Astrocyte (in vitro differentiated cells and primary cell): Measurements from ENCODE around the gene KNDC1. TPM values are rescaled to one million over a fixed set of nuclear protein-coding genes. Genes with fewer than 3 reads are reported as not detected.

Experiments used
- DNase-seq: peaks from one replicate; pipeline ENCODE4 v3.0.0-alpha.2; 2010; ENCODE audit warnings: low read depth
- FAIRE-seq: peaks from 2 replicates; lab custom pipeline; 2011; peaks lifted over from hg19 to GRCh38; lab: Jason Lieb, UNC
- H2AFZ ChIP-seq: 2 replicates; pipeline ENCODE4 v1.6.0; 2012; ENCODE audit warnings: low read depth, low read length, inconsistent platforms
- H3K27ac ChIP-seq: 2 replicates; pipeline ENCODE4 v1.5.1; 2011; ENCODE audit warnings: low read depth, low read length, inconsistent platforms
- H3K27me3 ChIP-seq: 2 replicates; pipeline ENCODE4 v1.6.0; 2011; ENCODE audit warnings: low read length, inconsistent platforms; ENCODE audit not compliant: insufficient read depth
- H3K36me3 ChIP-seq: 2 replicates; pipeline ENCODE4 v1.5.1; 2011; ENCODE audit warnings: low read length, inconsistent platforms; ENCODE audit not compliant: insufficient read depth
- H3K4me1 ChIP-seq: 2 replicates; pipeline ENCODE4 v1.5.1; 2011; ENCODE audit warnings: low read length, inconsistent platforms; ENCODE audit not compliant: insufficient read depth
- H3K4me2 ChIP-seq: 2 replicates; pipeline ENCODE4 v1.6.0; 2012; ENCODE audit warnings: low read length, inconsistent platforms
- H3K4me3 ChIP-seq: 2 replicates; pipeline ENCODE4 v1.5.1; 2011; ENCODE audit warnings: low read depth, mild to moderate bottlenecking, low read length, inconsistent platforms; ENCODE audit not compliant: insufficient read depth
- H3K79me2 ChIP-seq: 2 replicates; pipeline ENCODE4 v1.6.0; 2012; ENCODE audit warnings: mild to moderate bottlenecking, low read length, inconsistent platforms; ENCODE audit not compliant: insufficient read depth
- H3K9ac ChIP-seq: 2 replicates; pipeline ENCODE4 v1.6.0; 2012; ENCODE audit warnings: mild to moderate bottlenecking, low read length, inconsistent platforms
- H3K9me3 ChIP-seq: 2 replicates; pipeline ENCODE4 v1.5.1; 2012; ENCODE audit warnings: low read depth, mild to moderate bottlenecking, low read length, inconsistent platforms; ENCODE audit not compliant: insufficient read depth
- H4K20me1 ChIP-seq: 2 replicates; pipeline ENCODE4 v1.6.0; 2012; ENCODE audit warnings: low read length, inconsistent platforms; ENCODE audit not compliant: insufficient read depth
- H3K27ac Mint-ChIP-seq: one replicate; pipeline ENCODE4 v1.8.0; 2021; ENCODE audit warnings: mild to moderate bottlenecking, mixed read lengths; ENCODE audit not compliant: unreplicated experiment
- H3K27me3 Mint-ChIP-seq: one replicate; pipeline ENCODE4 v1.8.0; 2021; ENCODE audit warnings: low read depth, mixed read lengths; ENCODE audit not compliant: unreplicated experiment
- H3K36me3 Mint-ChIP-seq: one replicate; pipeline ENCODE4 v1.8.0; 2021; ENCODE audit warnings: low read depth, mixed read lengths; ENCODE audit not compliant: unreplicated experiment
- H3K4me1 Mint-ChIP-seq: one replicate; pipeline ENCODE4 v1.8.0; 2021; ENCODE audit warnings: low read depth, mixed read lengths; ENCODE audit not compliant: unreplicated experiment
- H3K4me3 Mint-ChIP-seq: one replicate; pipeline ENCODE4 v1.8.0; 2021; ENCODE audit warnings: mild to moderate bottlenecking, moderate library complexity, mixed read lengths; ENCODE audit not compliant: unreplicated experiment
- H3K9me3 Mint-ChIP-seq: one replicate; pipeline ENCODE4 v1.8.0; 2021; ENCODE audit warnings: mild to moderate bottlenecking, mixed read lengths; ENCODE audit not compliant: unreplicated experiment
- CTCF ChIP-seq: IDR thresholded peaks from 2 replicates; pipeline ENCODE4 v1.5.1; 2011; ENCODE audit warnings: low read depth, mild to moderate bottlenecking, inconsistent platforms, low read length, moderate library complexity; ENCODE audit not compliant: insufficient read depth
- EZH2 ChIP-seq: IDR thresholded peaks from 2 replicates; pipeline ENCODE4 v1.6.1; 2012; ENCODE audit warnings: mild to moderate bottlenecking, low read length, inconsistent platforms; ENCODE audit not compliant: insufficient read depth
- total RNA-seq: library from RNA; stranded (reverse); gene quantifications from 2 replicates; pipeline ENCODE4 v1.2.1, GENCODE V29; 2021

The KNDC1 gene
- total RNA-seq, 1 donor from 2014 or later = 2.6 TPM

DNA sequence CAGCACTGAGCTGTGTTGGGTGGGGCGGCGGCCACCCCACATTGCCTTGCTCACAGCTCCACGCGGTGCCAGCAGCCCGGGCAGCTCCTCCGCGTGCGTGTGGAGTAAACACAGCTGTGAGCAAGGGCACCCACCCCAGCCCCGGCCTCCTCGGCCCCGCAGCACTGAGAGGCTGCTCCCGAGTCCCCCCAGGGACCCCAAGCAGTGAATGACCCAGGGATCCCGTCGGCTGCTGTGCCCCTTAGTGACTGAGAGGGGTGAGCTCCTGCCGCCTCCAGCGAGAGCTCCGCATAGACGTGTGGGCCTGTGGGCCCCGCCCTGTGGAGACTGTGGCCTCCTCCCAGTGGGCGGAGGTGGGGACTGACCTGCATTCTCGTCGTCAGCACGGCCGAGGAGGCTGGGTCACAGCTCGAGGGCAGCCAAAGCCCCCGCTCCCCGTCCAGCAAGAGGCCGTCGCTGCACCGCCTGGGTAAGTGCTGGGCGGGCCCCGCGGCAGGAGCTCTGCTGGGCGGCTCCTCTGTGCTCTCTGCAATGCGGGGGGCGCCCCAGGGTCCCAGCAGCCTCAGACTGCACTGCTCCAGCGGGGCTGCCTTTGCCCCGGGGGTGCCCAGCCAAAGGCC lies 40.1 kb downstream of the KNDC1 start:
- Histone ChIP-seq H3K4me3 (no peak overlapping the region), H4K20me1 (no peaks in the 10 kb centered on the region), H3K36me3 (no peaks in the 10 kb centered on the region), H3K9ac (no peak overlapping the region), H3K4me1 (no peaks in the 10 kb centered on the region), H3K9me3 (no peaks in the 10 kb centered on the region), H3K27ac (no peak overlapping the region), H3K4me2 (no peak overlapping the region), H2AFZ (no peak overlapping the region), H3K27me3 (no peaks in the 10 kb centered on the region), H3K79me2 (no peaks in the 10 kb centered on the region)
- no peak for FAIRE-seq
- H3K36me3 Mint-ChIP-seq = no peaks in the 10 kb centered on the region
- H3K27ac Mint-ChIP-seq = no peak overlapping the region
- no peaks in the 10 kb centered on the region for H3K9me3 Mint-ChIP-seq
- H3K27me3 Mint-ChIP-seq = peaks cover 14% of the 10 kb centered on the region
- no peak overlapping the region for H3K4me3 Mint-ChIP-seq
- no peaks in the 10 kb centered on the region for H3K4me1 Mint-ChIP-seq
- TF ChIP-seq EZH2 (no peak), CTCF (no peak)
- no peak for DNase-seq

DNA sequence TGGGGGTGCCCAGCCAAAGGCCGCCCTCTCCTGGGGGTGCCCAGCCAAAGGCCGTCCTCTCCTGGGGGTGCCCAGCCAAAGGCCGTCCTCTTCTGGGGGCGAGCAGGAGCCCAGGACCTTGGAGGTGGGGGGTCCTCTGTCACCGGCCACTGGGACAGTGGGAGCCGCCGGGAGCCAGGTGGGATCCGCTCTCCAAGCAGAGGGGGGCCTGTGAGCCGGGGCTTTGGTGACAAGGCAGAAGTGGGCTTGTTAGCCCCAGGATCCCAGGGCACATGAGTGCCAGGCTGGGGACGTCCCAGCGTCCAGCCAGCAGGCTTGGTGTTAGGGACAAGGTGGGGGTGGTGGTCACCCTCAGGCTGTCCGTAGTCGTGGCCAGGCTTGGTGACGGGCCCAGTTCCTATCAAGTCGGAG lies 40.6 kb downstream of the KNDC1 start:
- Mint-ChIP-seq H3K4me1 (no peaks in the 10 kb centered on the region), H3K27ac (no peak overlapping the region), H3K4me3 (no peak overlapping the region), H3K36me3 (no peaks in the 10 kb centered on the region), H3K9me3 (no peaks in the 10 kb centered on the region), H3K27me3 (peaks cover 14% of the 10 kb centered on the region)
- no peaks in the 10 kb centered on the region for H3K36me3 ChIP-seq
- H3K4me2 ChIP-seq = no peak overlapping the region
- H4K20me1 ChIP-seq = no peaks in the 10 kb centered on the region
- no peak overlapping the region for H2AFZ ChIP-seq
- no peak overlapping the region for H3K9ac ChIP-seq
- TF ChIP-seq EZH2 (no peak), CTCF (no peak)
- H3K79me2 ChIP-seq = no peaks in the 10 kb centered on the region
- no peaks in the 10 kb centered on the region for H3K9me3 ChIP-seq
- H3K4me1 ChIP-seq = no peaks in the 10 kb centered on the region
- FAIRE-seq = no peak
- DNase-seq = no peak
- no peaks in the 10 kb centered on the region for H3K27me3 ChIP-seq
- H3K4me3 ChIP-seq = no peak overlapping the region
- H3K27ac ChIP-seq = no peak overlapping the region

DNA sequence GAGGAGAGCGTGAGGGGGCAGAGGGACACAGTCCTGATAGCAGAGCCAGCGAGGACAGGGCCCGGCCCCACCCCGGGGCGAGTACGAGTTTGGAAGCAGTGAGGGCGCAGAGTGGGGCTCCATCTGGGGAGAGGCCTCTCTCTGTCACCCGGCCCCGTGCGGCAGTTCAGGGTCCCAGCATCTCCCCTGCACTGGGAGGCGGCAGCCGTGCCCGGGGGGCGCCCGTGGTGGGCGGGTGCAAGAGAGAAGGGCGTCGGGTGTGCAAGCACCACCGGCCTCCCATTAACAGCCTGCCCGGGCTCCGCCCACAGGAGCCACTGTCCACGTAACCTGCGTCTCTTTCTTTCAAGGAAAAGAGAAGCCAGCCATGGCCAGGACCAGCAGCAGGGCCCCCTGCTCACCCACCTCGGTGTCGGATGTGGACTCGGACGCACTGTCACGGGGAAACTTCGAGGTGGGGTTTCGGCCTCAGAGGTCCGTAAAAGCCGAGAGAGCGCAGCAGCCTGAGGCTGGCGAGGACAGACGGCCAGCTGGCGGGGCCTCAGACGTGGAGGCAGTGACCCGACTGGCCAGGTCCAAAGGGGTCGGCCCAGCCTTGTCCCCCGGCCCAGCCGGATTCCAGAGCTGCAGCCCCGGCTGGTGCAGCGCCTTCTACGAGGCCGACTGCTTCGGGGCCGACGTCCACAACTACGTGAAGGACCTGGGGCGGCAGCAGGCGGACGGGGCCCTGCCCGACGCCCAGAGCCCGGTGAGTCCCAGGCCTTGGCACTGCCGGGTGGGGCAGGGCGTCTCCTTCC lies 41.3 kb downstream of the KNDC1 start:
- FAIRE-seq = no peak
- TF ChIP-seq CTCF (no peak), EZH2 (no peak)

More for the DNA sequence above, 41.3 kb downstream of the KNDC1 start:
- H3K27me3 Mint-ChIP-seq = peaks cover 11% of the 10 kb centered on the region
- H3K4me1 Mint-ChIP-seq = no peaks in the 10 kb centered on the region
- no peaks in the 10 kb centered on the region for H4K20me1 ChIP-seq
- no peaks in the 10 kb centered on the region for H3K4me1 ChIP-seq
- no peak overlapping the region for H3K4me3 ChIP-seq
- H3K79me2 ChIP-seq = no peaks in the 10 kb centered on the region
- no peaks in the 10 kb centered on the region for H3K27me3 ChIP-seq
- no peak overlapping the region for H3K9ac ChIP-seq
- no peak overlapping the region for H3K27ac ChIP-seq
- H3K4me2 ChIP-seq = no peak overlapping the region
- no peak overlapping the region for H3K4me3 Mint-ChIP-seq
- H3K36me3 ChIP-seq = no peaks in the 10 kb centered on the region
- H2AFZ ChIP-seq = no peak overlapping the region
- H3K27ac Mint-ChIP-seq = no peak overlapping the region
- no peaks in the 10 kb centered on the region for H3K9me3 Mint-ChIP-seq
- no peaks in the 10 kb centered on the region for H3K9me3 ChIP-seq
- DNase-seq = no peak
- no peaks in the 10 kb centered on the region for H3K36me3 Mint-ChIP-seq
